ENCODE data around the gene FXYD3. TPM values are rescaled to one million over a fixed set of nuclear protein-coding genes. Genes with fewer than 3 reads are reported as not detected.
A peak's percentile ranks its signal among the peaks of the same experiment; 100 is the strongest.
"Not testable (repeated sequence)": the region's sequence is repeated elsewhere in the genome, so short reads cannot be mapped to it uniquely, and the experiment has no call there.

The FXYD3 gene
- total RNA-seq, 2 experiments from 2014 or later, result not detected

DNA sequence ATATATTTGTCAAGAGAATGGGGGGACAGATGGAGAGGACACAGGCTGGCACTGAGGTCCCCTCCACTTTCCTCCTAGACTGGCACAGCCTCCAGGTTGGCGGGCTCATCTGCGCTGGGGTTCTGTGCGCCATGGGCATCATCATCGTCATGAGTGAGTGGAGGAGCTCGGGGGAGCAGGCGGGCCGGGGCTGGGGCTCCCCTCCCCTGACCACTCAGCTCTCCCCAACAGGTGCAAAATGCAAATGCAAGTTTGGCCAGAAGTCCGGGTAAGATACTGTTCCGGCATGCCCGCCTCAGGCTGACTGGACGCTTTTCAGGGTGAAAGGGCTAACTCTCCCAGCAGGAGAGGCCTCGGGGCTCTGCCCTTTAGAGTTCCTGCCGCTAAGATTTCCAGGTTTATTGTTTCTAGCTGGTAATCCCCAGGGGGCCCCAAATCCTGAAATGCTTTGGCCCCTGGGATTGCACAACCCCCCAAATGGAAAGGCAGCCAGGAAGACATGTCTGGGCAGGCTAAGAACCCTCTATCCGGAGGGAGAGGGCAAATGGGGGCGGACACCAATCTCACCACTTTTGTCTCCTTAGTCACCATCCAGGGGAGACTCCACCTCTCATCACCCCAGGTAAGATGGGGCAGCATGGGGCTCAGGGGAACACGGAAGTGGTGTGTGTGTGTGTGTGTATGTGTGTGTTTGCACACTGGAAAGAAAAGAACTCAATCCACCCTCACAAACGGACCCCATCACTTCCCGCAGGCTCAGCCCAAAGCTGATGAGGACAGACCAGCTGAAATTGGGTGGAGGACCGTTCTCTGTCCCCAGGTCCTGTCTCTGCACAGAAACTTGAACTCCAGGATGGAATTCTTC is 7.3 kb downstream of the FXYD3 start:
- CTCF ChIA-PET, result interaction anchor here (1.0 kb wide), 1 partner anchor 19 kb away, joined by 3 read pairs; no protein-coding TSS in a partner anchor
- peaks cover 13% of the 10 kb centered on the region for H3K4me1 Mint-ChIP-seq (ENCODE audit: low read depth)
- intact Hi-C loops (cut with micrococcal nuclease), result loop anchor here (5.0 kb wide), 1 partner anchor 56 kb away; no protein-coding TSS in a partner anchor
- no peaks in the 10 kb centered on the region for H3K36me3 Mint-ChIP-seq (ENCODE audit: low read depth)
- no peak overlapping the region for H3K27ac Mint-ChIP-seq
- no peaks in the 10 kb centered on the region for H3K9me3 Mint-ChIP-seq
- DNase-seq, result no peak
- H3K4me3 Mint-ChIP-seq, result no peak overlapping the region
- no peaks in the 10 kb centered on the region for H3K27me3 Mint-ChIP-seq (ENCODE audit: low read depth)

GRCh38 chr19:35123573-35123972 is 8.0 kb downstream of the FXYD3 start:
- CTCF ChIA-PET, result interaction anchor here (1.3 to 1.8 kb wide), 2 partner anchors 13 to 57 kb away, joined by 6 to 10 read pairs; no protein-coding TSS in a partner anchor
- no peaks in the 10 kb centered on the region for H3K36me3 Mint-ChIP-seq (ENCODE audit: low read depth)
- DNase-seq, result no peak
- peak overlapping the region; percentile 89 for H3K4me3 Mint-ChIP-seq
- H3K27me3 Mint-ChIP-seq (ENCODE audit: low read depth), result no peaks in the 10 kb centered on the region
- H3K9me3 Mint-ChIP-seq, result no peaks in the 10 kb centered on the region
- H3K27ac Mint-ChIP-seq, result no peak overlapping the region
- peaks cover 13% of the 10 kb centered on the region for H3K4me1 Mint-ChIP-seq (ENCODE audit: low read depth)
- intact Hi-C loops (cut with micrococcal nuclease), result loop anchor here (5.0 kb wide), 1 partner anchor 56 kb away; no protein-coding TSS in a partner anchor

- DNase-seq, result peak; percentile 90
Measured at GRCh38 chr19:35124098-35125060, 8.8 kb downstream of the FXYD3 start.

GRCh38 chr19:35125270-35125717 is 9.7 kb downstream of the FXYD3 start:
- Mint-ChIP-seq H3K27ac (no peak overlapping the region), H3K4me3 (no peak overlapping the region)
- intact Hi-C loops (cut with micrococcal nuclease), result no loop called here

More at GRCh38 chr19:35124098-35125060, 8.8 kb downstream of the FXYD3 start:
- CTCF ChIA-PET, result interaction anchor here (0.7 to 1.8 kb wide), 8 partner anchors 10 to 424 kb away, joined by 3 to 10 read pairs (median 4); no protein-coding TSS in a partner anchor
- peak overlapping the region; percentile 64 for H3K27ac Mint-ChIP-seq
- H3K36me3 Mint-ChIP-seq (ENCODE audit: low read depth), result no peaks in the 10 kb centered on the region
- H3K9me3 Mint-ChIP-seq, result no peaks in the 10 kb centered on the region
- peaks cover 13% of the 10 kb centered on the region for H3K4me1 Mint-ChIP-seq (ENCODE audit: low read depth)
- intact Hi-C loops (cut with micrococcal nuclease), result loop anchor here (1.0 to 5.0 kb wide), 2 partner anchors 17 to 57 kb away; no protein-coding TSS in a partner anchor
- H3K27me3 Mint-ChIP-seq (ENCODE audit: low read depth), result no peaks in the 10 kb centered on the region
- H3K4me3 Mint-ChIP-seq, result peak overlapping the region; percentile 89

GRCh38 chr19:35125749-35126623 is 10.4 kb downstream of the FXYD3 start:
- Mint-ChIP-seq H3K4me3 (no peak overlapping the region), H3K36me3 (ENCODE audit: low read depth) (no peaks in the 10 kb centered on the region), H3K27me3 (ENCODE audit: low read depth) (no peaks in the 10 kb centered on the region), H3K27ac (no peak overlapping the region), H3K4me1 (ENCODE audit: low read depth) (peaks cover 13% of the 10 kb centered on the region), H3K9me3 (no peaks in the 10 kb centered on the region)
- CTCF ChIA-PET, result interaction anchor here (0.8 to 1.3 kb wide), 3 partner anchors 11 to 12 kb away, joined by 3 to 4 read pairs (median 3); no protein-coding TSS in a partner anchor
- intact Hi-C loops (cut with micrococcal nuclease), result no loop called here
- no peak for DNase-seq

More at GRCh38 chr19:35125270-35125717, 9.7 kb downstream of the FXYD3 start:
- DNase-seq, result no peak
- no peaks in the 10 kb centered on the region for H3K36me3 Mint-ChIP-seq (ENCODE audit: low read depth)
- no peaks in the 10 kb centered on the region for H3K27me3 Mint-ChIP-seq (ENCODE audit: low read depth)
- H3K4me1 Mint-ChIP-seq (ENCODE audit: low read depth), result peaks cover 13% of the 10 kb centered on the region
- CTCF ChIA-PET, result interaction anchor here (1.0 to 1.8 kb wide), 4 partner anchors 11 to 153 kb away, joined by 3 to 10 read pairs (median 6); no protein-coding TSS in a partner anchor
- no peaks in the 10 kb centered on the region for H3K9me3 Mint-ChIP-seq

DNA sequence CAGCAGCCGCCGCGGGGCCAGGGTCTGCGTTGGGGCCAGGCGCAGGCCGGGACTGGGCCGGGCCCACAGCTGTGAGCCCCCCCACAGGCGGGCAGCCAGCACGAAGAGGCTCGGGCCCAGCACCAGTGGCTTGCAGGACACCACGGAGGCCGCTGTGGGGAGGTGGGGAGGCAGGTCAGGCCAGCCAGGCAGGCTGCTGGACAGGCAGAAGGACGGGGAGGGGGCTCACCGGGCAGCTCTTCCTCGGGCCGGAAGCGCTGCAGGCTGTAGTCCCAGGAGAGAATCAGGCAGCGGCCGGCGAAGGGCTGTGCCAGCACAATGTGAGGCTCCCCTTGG is 11.0 kb downstream of the FXYD3 start:
- CTCF ChIA-PET, result interaction anchor here (0.8 to 1.1 kb wide), 2 partner anchors 11 to 12 kb away, joined by 3 read pairs; no protein-coding TSS in a partner anchor

GRCh38 chr19:35127871-35128270 is 12.2 kb downstream of the FXYD3 start:
- peaks cover 13% of the 10 kb centered on the region for H3K4me1 Mint-ChIP-seq (ENCODE audit: low read depth)
- H3K4me3 Mint-ChIP-seq, result no peak overlapping the region
- intact Hi-C loops (cut with micrococcal nuclease), result no loop called here
- H3K36me3 Mint-ChIP-seq (ENCODE audit: low read depth), result no peaks in the 10 kb centered on the region
- DNase-seq, result no peak
- no peak overlapping the region for H3K27ac Mint-ChIP-seq
- no peaks in the 10 kb centered on the region for H3K27me3 Mint-ChIP-seq (ENCODE audit: low read depth)
- H3K9me3 Mint-ChIP-seq, result peaks cover 2% of the 10 kb centered on the region
- CTCF ChIA-PET, result no interaction called here

More for the DNA sequence above, 11.0 kb downstream of the FXYD3 start:
- Mint-ChIP-seq H3K4me1 (ENCODE audit: low read depth) (peaks cover 13% of the 10 kb centered on the region), H3K27me3 (ENCODE audit: low read depth) (no peaks in the 10 kb centered on the region), H3K36me3 (ENCODE audit: low read depth) (no peaks in the 10 kb centered on the region), H3K4me3 (no peak overlapping the region), H3K27ac (no peak overlapping the region), H3K9me3 (no peaks in the 10 kb centered on the region)
- DNase-seq, result no peak
- intact Hi-C loops (cut with micrococcal nuclease), result no loop called here

DNA sequence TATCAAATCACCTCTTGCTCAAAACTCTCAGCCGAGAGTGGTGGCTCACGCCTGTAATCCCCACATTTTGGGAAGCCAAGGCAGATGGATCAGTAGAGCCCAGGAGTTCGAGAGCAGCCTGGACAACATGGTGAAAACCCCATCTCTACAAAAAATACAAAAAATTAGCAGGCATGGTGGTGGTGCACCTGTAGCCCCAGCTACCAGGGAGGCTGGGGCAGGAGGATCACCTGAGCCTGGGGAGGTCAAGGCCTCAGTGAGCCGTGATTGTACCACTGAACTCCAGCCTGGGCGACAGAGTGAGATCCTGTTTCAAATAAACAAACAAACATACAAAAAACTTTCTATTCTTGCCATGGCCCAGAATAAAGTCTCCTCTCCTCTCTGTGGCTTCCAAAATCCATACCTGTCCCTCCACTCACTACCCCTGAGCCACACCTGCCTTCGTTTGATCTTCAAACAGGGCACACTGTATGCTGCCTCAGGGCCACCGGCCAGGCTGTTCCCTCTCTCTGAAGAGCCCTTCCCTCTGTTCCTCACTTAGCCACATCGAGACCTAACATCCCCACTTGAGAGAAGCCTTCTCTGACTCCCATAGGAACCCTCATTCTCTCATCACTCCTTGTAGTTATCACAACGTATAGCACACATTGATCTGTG is 12.9 kb downstream of the FXYD3 start:
- H3K27me3 Mint-ChIP-seq (ENCODE audit: low read depth), result no peaks in the 10 kb centered on the region
- no peak overlapping the region for H3K27ac Mint-ChIP-seq
- CTCF ChIA-PET, result no interaction called here
- intact Hi-C loops (cut with micrococcal nuclease), result no loop called here
- peaks cover 2% of the 10 kb centered on the region for H3K9me3 Mint-ChIP-seq
- peaks cover 13% of the 10 kb centered on the region for H3K4me1 Mint-ChIP-seq (ENCODE audit: low read depth)
- H3K36me3 Mint-ChIP-seq (ENCODE audit: low read depth), result no peaks in the 10 kb centered on the region
- no peak for DNase-seq
- no peak overlapping the region for H3K4me3 Mint-ChIP-seq

GRCh38 chr19:35129724-35130274 is 14.2 kb downstream of the FXYD3 start:
- DNase-seq; H3K4me1 Mint-ChIP-seq (ENCODE audit: low read depth); H3K27me3 Mint-ChIP-seq (ENCODE audit: low read depth); H3K4me3 Mint-ChIP-seq; H3K27ac Mint-ChIP-seq; H3K9me3 Mint-ChIP-seq; H3K36me3 Mint-ChIP-seq (ENCODE audit: low read depth); intact Hi-C loops (cut with micrococcal nuclease): not testable (repeated sequence)
- CTCF ChIA-PET, result interaction anchor here (0.5 kb wide), 1 partner anchor 17 kb away, joined by 4 read pairs; no protein-coding TSS in a partner anchor

GRCh38 chr19:35130761-35131720 is 15.4 kb downstream of the FXYD3 start:
- Mint-ChIP-seq H3K36me3 (ENCODE audit: low read depth) (no peaks in the 10 kb centered on the region), H3K4me3 (no peak overlapping the region), H3K27me3 (ENCODE audit: low read depth) (no peaks in the 10 kb centered on the region), H3K27ac (no peak overlapping the region), H3K4me1 (ENCODE audit: low read depth) (no peaks in the 10 kb centered on the region), H3K9me3 (peaks cover 2% of the 10 kb centered on the region)
- CTCF ChIA-PET, result interaction anchor here (0.6 kb wide), 1 partner anchor 903 kb away, joined by 3 read pairs; no protein-coding TSS in a partner anchor
- DNase-seq, result no peak
- intact Hi-C loops (cut with micrococcal nuclease), result no loop called here

Measured in activated naive CD4-positive, alpha-beta T cell treated with anti-CD3 and anti-CD28 coated beads for 36 hours (primary cell).